H1 (cell line): ENCODE results near the gene ATP4A. TPM values are rescaled to one million over a fixed set of nuclear protein-coding genes. Genes with fewer than 3 reads are reported as not detected.

Experiments
- CREB1 ChIP-seq: IDR thresholded peaks from 2 replicates; pipeline ENCODE4 v1.6.1; 2012; ENCODE audit warnings: inconsistent platforms
- SIX5 ChIP-seq: IDR thresholded peaks from 2 replicates; pipeline ENCODE4 v1.6.1; 2011; ENCODE audit warnings: mild to moderate bottlenecking, low read depth, low read length
- TAF7 ChIP-seq: optimal IDR thresholded peaks from 2 replicates; pipeline ENCODE3; 2011; ENCODE audit warnings: low read depth, mild to moderate bottlenecking, inconsistent platforms, low read length, moderate library complexity, borderline replicate concordance
- polyA plus RNA-seq, 7 experiments: library from polyadenylated mRNA; depleted of rRNA in 3 of 7; stranded (reverse) in 5 of 7; unstranded in 2 of 7; fragments of >200 nt in 5 of 7; fragments of 200-250 nt in 2 of 7; gene quantifications; 1 replicate in 5 of 7; 2 replicates in 1 of 7; 4 replicates in 1 of 7; pipeline versions ENCODE4 v1.2.1 to v1.2.3, GENCODE V29; 2011 to 2013; ENCODE audit warnings: missing spikeins in 2 of 7, mixed read lengths in 2 of 7
- total RNA-seq: library from RNA; stranded (reverse); fragmentation: NEBNext Ultra II Directional; extraction: Animal tissue kit (Norgen Biotek cat#: 25700); gene quantifications from 2 replicates; pipeline ENCODE4 v1.2.1, GENCODE V29; 2021

ATP4A gene
- total and polyA plus RNA-seq, 2 of the 8 experiments (the other 6 are each of a cell fraction or from before 2014, with no cell fraction given), result 0.50 to 1.2 TPM

- TF ChIP-seq SIX5 (no peak), CREB1 (no peak), TAF7 (no peak)
Measured at GRCh38 chr19:35590875-35591274, 27.4 kb upstream of the ATP4A start (continued).
